ENCODE data around the gene KIRREL3. TPM values are rescaled to one million over a fixed set of nuclear protein-coding genes. Genes with fewer than 3 reads are reported as not detected.

The KIRREL3 gene
- total RNA-seq, 1 donor from 2014 or later = 0.82 TPM

DNA sequence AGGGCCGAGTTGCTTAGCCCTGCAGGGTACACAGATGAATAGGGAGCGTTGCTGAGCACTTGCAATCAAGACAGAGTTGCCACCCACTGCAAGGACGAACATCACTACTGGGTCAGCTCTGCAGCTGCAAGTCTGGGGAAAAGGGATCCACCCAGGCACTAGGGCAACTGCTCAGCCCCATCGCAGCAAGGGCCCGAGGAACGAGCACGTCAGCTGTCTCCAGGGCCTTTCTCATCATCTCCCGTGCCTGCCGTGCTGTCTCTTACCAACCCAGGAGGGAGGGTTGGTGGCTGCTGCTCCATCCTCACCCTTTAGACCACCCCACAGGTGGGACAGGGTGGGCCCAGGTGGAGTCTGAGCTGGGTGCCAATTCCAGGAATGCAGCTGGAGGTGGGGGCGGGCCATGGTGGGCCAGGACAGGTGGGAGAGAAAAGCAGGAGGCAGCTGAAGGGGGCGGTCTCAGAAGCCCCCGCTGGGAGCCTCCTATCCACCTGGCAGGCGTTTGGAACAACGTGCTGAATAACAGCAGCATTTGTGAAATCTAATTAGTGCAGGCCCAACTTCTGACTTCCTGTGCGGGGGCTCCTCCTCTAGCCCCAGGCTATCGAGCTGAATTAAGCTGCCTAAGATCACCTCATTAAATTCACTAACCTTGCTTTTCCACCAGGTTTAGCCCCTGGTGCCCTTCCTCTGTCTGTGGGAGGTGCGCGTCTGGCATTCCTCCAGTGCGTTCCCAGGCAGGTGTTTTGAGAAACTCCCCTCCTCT is 392.6 kb downstream of the KIRREL3 start:
- no peaks in the 10 kb centered on the region for H3K27me3 Mint-ChIP-seq (ENCODE audit: low read depth)
- no peak overlapping the region for H3K4me3 Mint-ChIP-seq
- DNase-seq (ENCODE audit: low read depth, low spot score) = no peak
- H3K4me1 Mint-ChIP-seq = peaks cover 30% of the 10 kb centered on the region
- H3K36me3 Mint-ChIP-seq (ENCODE audit: low read depth) = no peaks in the 10 kb centered on the region
- H3K27ac Mint-ChIP-seq (ENCODE audit: unreplicated experiment) = no peak overlapping the region
- H3K9me3 Mint-ChIP-seq = no peaks in the 10 kb centered on the region
- TF ChIP-seq, protein P1, sequence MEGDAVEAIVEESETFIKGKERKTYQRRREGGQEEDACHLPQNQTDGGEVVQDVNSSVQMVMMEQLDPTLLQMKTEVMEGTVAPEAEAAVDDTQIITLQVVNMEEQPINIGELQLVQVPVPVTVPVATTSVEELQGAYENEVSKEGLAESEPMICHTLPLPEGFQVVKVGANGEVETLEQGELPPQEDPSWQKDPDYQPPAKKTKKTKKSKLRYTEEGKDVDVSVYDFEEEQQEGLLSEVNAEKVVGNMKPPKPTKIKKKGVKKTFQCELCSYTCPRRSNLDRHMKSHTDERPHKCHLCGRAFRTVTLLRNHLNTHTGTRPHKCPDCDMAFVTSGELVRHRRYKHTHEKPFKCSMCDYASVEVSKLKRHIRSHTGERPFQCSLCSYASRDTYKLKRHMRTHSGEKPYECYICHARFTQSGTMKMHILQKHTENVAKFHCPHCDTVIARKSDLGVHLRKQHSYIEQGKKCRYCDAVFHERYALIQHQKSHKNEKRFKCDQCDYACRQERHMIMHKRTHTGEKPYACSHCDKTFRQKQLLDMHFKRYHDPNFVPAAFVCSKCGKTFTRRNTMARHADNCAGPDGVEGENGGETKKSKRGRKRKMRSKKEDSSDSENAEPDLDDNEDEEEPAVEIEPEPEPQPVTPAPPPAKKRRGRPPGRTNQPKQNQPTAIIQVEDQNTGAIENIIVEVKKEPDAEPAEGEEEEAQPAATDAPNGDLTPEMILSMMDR (conservative IDR thresholded peaks at IDR 0.05) = no peak

DNA sequence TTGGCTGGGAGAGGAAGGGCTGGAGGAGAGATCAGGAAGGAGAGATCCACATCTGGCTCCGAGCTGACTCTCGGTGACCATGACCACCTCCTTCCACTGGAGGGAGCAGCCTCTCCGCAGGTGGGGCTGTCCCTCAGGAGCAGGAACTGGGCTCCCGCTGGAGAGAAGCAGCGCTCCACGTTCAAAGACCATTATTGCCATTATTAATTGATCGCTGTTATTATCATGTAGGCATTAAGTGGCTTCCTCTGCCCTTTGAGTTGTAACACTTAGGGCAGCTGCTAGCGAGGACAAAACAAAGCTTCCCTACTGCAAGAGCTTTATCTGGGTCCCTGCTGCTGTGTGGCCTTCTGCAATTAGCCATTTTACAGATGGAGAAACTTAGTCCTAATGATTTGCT is 393.2 kb downstream of the KIRREL3 start:
- H3K27me3 Mint-ChIP-seq (ENCODE audit: low read depth) = no peaks in the 10 kb centered on the region
- peaks cover 36% of the 10 kb centered on the region for H3K4me1 Mint-ChIP-seq
- TF ChIP-seq, protein P1 (conservative IDR thresholded peaks at IDR 0.05) = peak; percentile 89
- H3K9me3 Mint-ChIP-seq = no peaks in the 10 kb centered on the region
- no peaks in the 10 kb centered on the region for H3K36me3 Mint-ChIP-seq (ENCODE audit: low read depth)
- H3K27ac Mint-ChIP-seq (ENCODE audit: unreplicated experiment) = peak overlapping the region; percentile 22
- peak; percentile 59 for DNase-seq (ENCODE audit: low read depth, low spot score)
- H3K4me3 Mint-ChIP-seq = no peak overlapping the region

DNA sequence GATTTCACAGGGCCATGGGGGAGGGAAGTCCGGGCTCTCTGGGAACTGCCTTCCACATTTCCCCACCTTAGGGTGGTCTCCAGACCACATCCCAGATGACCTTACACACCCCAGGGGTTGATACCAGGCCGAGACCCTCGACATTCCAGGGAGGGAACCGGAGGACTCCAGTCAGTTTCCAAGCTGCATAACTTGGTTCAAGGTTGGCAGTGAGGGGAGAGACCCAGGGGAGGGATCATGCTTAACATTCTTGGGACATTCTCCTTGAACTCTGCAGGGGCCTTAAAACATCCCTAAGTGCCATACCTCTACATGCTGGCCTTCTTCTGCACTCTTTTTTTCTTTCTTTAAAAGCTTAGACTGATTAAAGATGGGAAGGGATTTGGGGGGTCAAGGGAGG is 394.1 kb downstream of the KIRREL3 start:
- H3K27me3 Mint-ChIP-seq (ENCODE audit: low read depth) = no peaks in the 10 kb centered on the region
- TF ChIP-seq, protein P1 (conservative IDR thresholded peaks at IDR 0.05) = no peak
- H3K4me3 Mint-ChIP-seq = no peak overlapping the region
- no peaks in the 10 kb centered on the region for H3K9me3 Mint-ChIP-seq
- DNase-seq (ENCODE audit: low read depth, low spot score) = no peak
- H3K36me3 Mint-ChIP-seq (ENCODE audit: low read depth) = no peaks in the 10 kb centered on the region
- peaks cover 45% of the 10 kb centered on the region for H3K4me1 Mint-ChIP-seq
- no peak overlapping the region for H3K27ac Mint-ChIP-seq (ENCODE audit: unreplicated experiment)

DNA sequence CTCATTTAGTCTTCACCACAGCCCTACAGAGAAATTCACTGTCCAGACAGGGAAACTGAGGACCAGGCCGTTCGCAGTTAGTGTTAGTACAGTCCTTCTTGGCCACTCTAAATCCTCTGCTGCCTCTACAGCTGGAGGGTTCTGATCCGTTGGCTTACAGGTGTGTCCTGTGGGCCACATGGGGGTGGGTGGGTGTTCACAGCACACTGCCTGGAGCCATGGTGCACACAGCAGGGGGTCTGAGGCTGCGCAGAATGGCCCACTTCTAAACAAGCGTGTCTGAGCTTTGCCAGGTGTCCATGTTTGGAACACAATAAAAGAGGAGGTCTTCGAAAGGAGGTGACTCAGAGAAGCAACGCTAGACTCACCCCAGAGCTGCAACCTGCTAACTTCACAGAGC is 396.1 kb downstream of the KIRREL3 start:
- peaks cover 63% of the 10 kb centered on the region for H3K4me1 Mint-ChIP-seq

DNA sequence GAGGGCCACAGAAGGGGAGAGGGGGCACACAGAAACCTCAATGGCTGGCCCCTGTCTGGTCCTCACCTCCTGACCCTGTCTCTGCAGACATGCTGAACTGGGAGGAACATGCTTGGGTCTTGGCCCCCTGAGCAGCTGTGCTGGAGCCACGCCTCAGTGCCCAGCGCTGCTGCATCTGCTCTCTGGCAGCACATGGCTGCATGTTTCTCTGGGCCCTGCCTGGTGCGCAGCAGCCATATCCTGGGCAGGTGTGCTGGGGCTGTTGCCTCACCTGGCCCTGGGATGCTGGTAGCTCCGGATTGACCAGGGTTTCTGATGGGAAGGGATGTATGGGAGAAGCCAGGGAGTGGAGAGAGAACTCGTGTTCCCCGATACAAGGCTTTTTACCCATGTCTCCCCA is 397.1 kb downstream of the KIRREL3 start:
- H3K9me3 Mint-ChIP-seq = peaks cover 4% of the 10 kb centered on the region
- peaks cover 68% of the 10 kb centered on the region for H3K4me1 Mint-ChIP-seq
- TF ChIP-seq, protein P1 (conservative IDR thresholded peaks at IDR 0.05) = no peak
- DNase-seq (ENCODE audit: low read depth, low spot score) = no peak
- no peaks in the 10 kb centered on the region for H3K36me3 Mint-ChIP-seq (ENCODE audit: low read depth)
- H3K27ac Mint-ChIP-seq (ENCODE audit: unreplicated experiment) = no peak overlapping the region
- H3K27me3 Mint-ChIP-seq (ENCODE audit: low read depth) = no peaks in the 10 kb centered on the region
- no peak overlapping the region for H3K4me3 Mint-ChIP-seq

More for the DNA sequence above, 396.1 kb downstream of the KIRREL3 start:
- H3K27me3 Mint-ChIP-seq (ENCODE audit: low read depth) = no peaks in the 10 kb centered on the region
- H3K36me3 Mint-ChIP-seq (ENCODE audit: low read depth) = no peaks in the 10 kb centered on the region
- H3K4me3 Mint-ChIP-seq = no peak overlapping the region
- no peak for DNase-seq (ENCODE audit: low read depth, low spot score)
- H3K9me3 Mint-ChIP-seq = no peaks in the 10 kb centered on the region
- H3K27ac Mint-ChIP-seq (ENCODE audit: unreplicated experiment) = no peak overlapping the region
- TF ChIP-seq, protein P1 (conservative IDR thresholded peaks at IDR 0.05) = no peak

Measured in neural crest cell (in vitro differentiated cells).